ENCODE measurements around the gene SMCO4.
A peak's percentile ranks its signal among the peaks of the same experiment; 100 is the strongest.

The SMCO4 gene

DNA sequence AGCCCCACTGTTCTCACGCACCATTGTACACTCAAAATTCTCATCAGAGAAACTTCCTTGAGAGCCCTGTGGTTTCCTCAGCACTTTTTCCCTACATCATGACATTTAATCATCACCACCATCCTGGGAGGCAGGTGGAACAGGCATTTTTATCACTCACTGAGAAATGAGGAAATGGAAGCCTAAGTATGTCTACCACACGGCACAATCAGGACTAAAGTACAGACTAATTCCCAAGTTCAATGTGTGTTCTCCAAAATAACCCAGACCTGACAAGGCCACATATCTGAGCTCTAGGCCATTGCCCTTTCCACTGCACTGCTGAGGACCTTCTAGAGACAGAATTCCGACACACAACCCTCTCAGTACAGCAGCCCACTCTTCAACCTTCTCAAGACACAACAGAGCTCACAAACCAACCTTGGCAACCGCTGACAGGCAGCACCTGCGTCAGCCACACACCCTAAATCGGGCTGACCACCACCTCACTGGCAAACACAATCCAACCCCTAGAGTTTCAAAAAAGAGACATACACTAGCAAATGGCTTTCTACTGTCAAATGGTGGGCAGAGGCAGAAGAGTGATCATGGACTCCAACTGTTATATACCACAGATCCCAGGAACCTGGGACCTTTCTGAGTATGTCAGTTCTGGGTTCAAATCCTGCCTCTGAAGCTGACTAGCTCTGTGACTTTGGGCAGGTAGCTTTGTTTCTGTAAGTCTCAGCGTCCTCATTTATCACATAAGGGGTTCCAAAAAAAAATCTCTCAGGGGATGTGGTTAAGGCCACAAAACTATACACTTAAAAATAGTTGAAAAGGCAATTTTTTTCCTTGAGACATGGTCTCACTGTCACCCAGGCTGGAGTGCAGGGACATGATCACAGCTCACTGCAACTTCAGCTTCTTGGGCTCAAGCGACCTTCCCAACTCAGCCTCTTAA is 16.3 kb downstream of the SMCO4 start:
- peak in 2 of 3 donors; percentile 33 to 46 for DNase-seq

DNA sequence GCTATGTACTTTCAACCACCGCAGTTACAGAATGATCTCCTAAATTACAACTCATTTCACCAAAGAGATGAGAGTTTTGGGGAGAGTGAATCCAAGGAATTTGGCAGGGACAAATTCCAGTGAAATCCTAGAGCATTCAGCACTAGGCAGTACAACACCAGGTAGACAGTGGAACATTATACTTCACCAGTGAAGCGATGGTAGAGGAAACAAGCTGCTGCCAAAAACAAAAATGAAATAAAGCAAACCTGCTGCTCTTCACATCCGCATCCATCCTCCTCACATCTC is 16.9 kb downstream of the SMCO4 start:
- DNase-seq, result no peak

DNA sequence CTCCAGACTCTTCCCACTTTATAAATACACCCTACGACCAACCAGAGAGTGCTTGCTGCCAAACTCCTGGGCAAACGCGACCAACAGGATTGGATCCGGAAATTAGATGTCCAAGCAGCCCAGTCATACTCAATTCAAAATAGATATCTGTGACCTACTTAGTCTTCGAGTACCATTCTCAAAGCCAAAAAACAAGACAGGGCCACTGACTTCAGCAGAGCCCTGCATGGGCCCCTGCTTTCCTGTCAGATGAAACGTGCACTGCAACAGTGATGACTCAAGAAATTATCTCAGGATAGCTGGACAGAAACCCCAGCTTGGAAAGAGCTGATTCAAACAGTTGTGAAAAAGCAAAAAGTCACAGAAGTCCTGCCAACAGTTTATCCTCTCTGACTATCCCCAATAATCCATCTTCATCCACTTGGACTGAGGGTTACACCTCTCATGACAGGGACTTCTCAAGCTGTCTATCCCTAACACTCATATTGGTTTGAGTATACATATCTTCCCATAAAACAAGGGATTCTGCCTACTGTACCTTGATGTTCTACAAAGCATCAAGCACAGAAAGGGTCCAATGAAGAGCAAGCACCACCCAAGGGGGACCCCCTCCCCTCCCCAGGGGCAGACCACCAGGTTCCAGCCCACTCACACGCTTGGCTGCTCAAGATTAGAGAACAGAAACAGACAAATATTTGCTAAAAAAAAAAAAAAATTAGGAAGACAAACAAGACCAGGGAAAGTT is 17.4 kb downstream of the SMCO4 start:
- peak; percentile 76 to 88 (median 85) for DNase-seq

DNA sequence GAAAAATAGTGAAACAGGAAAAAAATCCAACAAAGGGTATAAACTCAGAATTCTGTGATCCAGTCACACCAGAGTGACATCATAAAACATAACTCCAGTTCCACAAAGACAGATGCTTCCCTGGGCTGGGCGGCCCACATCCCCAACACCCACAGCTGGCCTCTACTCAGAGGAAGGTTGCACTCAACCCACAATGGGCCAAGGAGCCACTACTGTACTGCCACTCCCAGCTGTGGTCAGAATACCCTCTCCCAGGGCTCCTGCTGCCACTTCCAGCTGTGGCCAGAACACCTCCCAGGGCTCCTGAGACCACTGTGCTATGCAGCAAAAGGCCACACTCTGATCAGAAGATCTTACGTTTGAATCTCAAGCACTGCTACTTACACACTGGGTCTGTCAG is 18.3 kb downstream of the SMCO4 start:
- DNase-seq, result peak; percentile 82 to 85 (median 84)

DNA sequence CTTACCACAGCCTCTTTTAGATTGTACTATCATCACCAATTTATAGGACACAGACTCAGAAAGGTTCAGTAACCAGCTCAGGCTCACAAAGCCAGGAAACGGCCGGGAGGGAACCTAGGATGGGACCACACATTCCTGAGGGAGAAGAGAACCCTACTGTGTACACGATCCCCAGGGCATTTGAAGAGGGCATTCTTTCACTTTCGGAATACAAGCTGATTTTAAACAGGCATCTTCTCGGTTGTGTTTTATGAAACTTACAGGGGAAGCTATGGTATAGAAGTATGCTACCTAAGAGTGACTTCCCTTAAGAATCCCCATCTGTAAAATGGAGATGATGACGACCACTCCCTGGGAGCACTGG is 19.0 kb downstream of the SMCO4 start:
- DNase-seq, result no peak

DNA sequence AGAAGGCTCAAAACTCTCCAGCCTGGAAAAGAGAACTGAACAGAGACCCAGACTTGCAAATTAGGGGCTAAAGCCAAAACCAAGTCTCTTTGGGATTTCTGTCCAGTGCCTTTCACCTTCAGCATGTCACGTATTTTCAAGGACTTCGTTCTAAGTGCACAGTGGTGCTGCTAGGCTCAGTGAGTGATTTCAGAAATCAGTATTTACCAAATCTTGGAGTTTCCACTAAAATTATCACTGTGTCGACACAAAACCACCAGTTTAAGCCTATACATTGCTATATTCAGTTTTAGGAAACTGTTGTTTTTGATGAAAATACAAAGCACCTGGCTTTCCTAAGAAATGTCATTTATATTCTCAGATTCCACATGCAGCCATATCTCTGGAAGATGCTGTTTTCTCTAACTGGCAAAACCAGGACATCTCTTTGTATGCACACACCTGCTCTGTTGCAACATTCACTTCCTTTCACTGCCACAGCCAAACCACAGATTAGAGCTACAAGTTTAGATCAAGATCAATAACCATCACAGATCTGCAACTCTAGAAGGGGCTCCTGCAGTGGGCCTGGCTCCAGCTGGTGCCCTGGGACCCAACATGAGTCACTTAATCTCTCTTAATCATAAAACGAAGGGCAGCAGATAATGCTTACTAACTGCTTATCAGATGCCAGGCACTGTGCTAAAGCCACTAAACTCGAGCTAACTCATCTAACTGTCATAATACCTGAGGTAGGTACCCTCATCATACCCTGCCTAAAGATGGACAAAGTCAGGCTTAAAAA is 22.3 kb downstream of the SMCO4 start:
- peak; percentile 47 to 77 (median 75) for DNase-seq

DNA sequence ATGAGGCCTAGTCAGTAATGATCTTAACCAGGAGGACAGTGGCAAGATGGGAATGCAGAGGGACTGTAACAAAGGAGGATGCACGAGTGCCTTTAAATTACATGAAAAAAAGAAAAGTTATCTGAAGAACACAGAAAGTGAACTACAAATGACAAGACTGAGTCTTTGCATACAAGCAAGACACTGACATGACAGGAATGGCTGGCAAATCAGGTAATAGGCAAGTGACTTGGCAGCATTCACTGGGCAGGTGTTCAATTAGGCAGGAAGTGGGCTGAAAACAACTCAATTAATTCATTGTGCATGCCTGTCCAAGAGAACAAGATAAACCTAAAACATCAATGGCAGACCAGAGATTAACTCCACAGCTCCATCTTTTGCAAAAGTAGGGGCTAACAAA is 24.0 kb downstream of the SMCO4 start:
- no peak for DNase-seq

DNA sequence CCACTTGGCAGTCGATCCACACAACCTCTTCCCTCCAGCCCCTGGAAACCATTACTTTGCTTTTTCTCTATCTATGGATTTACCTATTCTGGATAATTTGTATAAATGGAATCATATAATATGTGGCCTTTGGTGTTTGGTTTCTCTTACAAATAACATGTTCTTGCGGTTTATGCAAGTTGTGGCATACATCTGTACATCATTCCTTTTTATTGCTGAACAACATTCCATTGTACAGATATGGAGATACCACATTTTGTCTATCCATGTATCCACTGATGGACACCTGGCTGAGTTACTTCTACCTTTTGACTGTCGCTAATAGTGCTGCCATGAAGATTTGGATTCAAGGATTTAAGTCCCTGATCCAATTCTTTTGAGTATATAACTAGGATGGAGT is 25.1 kb downstream of the SMCO4 start:
- DNase-seq, result no peak

DNA sequence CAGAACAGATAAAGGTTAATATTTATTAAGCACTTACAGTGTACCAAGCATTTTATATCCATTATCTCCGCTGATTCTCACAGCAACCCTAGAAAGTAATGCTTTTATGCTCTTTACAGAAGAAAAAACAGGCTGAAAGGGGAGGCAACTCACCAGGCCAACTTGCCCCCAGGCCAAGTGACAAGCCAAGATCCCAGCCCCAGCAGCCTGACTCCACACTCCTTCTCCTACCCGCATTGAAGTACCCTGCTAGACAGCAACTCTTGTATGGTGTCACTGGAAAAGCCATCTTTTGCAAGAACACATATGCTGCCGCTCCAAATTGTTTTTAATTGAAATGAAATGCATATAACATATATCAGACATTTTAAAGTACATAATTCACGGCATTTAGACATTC is 25.6 kb downstream of the SMCO4 start:
- DNase-seq, result no peak

DNA sequence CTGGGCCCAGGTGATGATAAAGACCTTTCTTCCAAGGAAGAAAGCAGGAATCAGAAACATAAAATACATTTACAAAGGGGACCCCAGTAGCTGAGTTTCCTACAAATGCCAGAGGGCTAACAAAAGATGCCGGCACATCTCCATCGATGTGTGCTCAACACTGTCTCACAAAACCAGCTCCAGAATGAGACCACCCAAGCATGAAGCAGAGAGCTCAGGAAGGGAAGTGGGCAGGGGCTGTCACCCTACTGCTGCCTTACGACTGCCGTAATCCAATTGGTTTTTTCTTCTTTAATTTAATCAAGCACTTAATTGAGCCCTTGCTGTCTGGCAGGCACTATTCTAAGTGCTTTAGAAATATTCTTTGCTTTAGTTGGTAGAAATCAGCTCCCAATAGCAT is 26.1 kb downstream of the SMCO4 start:
- DNase-seq, result no peak

DNA sequence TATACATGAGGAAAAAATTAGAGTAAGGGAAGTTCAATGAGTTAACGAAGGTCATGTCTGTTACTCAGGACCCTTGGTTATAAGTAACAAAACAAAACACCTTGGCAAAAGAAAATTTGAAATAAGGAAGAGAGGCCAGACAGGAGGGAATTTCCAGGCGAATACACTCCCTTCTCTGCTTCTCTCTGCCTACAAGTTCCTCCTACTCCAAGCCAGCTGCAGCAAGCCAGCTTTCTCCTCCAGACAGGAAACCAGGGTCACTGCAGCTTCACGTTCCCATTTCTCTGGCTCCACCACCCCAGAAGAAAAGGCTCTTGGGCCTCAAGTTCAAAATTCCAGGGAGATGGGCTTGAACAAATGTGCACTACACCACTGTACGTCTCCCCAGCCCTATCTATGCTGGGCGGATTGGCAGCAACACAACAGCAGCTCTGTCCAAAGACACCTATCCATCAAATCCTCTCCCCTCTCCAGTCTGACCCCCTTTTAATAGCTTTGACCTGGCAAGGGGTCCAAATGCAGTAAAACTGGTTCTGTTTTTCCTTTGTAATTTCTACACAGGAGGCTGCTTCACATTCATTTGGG is 27.7 kb downstream of the SMCO4 start:
- DNase-seq, result peak; percentile 67 to 71 (median 69)

DNA sequence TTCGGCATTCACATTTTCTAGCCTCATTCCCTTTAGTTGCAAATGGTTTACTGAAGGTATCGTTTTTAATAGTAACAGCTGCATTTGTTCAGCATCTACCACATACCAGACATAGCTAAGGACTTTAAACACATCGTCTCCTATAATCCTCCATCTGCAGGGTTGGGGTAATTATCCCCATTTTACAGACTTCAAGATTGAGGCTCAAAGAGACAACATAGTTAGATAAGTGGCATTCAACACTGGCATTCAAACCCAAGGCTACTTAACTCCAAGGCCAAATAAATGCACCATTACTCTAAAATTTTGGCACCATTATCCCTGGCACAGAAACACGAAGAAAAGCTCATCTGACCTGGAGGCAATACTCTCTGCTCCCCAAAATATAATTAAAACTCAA is 28.5 kb downstream of the SMCO4 start:
- DNase-seq, result no peak

DNA sequence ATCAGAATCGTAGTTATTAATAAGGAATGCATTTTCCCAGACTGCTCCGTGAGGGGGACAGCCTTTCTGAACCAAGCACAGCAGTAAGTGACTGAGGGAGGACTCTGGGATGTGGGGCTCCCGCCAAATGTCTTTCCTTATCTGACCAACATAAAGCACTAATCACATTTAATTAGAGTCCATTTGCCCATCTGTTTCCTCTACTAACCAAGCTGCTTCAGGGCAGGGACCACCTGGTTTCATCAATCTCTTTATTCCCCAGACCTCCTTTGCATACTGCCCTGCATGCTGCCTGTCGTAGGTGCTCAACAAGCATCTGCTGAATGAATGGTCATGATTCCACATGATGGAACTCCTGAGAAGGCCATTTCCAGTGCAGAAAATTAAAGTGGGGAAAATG is 29.4 kb downstream of the SMCO4 start:
- DNase-seq, result no peak

DNA sequence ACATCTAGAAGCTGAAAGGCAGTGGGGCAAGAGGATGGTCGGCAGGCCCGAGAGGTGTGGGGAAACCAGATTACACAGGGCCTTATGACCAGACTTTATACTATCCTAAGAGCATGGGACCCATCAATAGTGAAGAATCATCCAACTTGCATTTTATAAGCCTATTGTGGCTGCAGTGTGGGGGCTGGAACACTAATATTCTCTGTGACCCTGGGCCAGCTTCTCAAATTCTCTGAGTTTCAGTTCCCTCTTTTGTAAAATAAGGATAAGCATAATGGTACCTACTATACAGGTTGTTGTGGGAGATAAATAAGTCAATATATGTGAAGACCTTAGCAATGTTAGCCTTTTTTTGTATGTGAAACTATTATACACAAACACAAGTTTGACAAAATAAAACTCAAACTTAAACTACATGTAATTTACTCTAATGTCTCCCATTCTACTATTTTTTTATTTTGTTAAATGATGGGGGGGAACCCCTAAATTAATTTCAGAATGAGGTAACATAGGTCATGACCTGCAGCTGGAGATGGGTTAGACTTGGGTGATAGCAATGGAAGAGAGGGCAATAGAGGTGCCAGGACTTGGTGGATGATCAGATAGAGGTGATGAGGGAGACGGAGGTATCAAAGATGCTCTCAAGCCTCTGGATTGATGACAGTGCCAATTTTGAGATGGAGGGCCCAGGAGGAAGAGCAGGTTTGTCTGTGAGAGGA is 30.1 kb downstream of the SMCO4 start:
- DNase-seq, result peak; percentile 19 to 49 (median 27)

DNA sequence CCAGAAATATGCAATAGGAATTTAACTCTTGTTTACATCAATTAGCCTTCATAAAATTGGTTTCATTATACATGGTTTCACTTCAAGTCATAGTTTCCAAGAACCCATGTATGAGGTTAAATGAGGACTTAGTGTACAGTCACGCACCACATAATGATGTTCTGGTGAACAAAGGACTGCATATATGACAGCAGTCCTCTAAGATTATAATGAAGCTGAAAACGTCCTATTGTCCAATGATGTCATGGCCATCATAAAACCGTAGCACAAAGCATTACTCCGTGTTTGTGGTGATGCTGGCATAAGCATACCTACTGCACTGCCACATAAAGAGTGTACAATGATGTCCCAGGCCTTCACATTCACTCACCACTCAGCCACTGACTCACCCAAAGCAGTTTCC is 31.1 kb downstream of the SMCO4 start:
- peak in 1 of 3 donors; percentile 27 for DNase-seq

DNA sequence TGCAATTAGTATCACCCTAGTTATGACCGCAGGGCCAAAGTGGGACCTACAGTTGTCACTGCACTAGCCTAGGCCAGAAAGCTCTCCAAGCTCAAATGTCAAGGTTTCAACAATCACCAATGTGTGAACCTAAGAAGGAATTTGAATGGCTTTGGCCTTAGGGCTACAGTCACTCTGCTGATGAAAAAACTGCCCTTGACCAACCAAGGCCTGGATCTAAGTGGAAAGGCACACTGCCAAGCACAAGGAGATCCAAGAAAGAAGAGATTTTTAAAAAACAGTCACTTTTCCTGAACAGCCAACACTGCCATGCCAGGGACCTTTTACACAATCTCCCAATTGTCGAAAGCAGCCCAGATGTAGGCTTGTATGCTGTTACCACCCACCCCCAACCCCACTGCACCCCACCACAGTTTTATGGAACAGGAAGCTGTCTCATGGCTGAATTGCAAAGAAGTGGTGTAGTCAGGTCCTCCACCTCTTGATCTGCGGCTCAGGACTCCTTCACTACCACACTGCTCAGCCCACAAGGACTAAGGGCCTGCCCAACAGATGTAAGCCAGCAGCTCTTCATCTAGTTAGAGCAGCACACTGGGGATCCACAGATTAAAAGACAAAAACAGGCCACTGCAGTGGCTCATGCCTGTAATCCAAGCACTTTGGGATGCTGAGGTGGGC is 32.9 kb downstream of the SMCO4 start:
- no peak for DNase-seq

DNA sequence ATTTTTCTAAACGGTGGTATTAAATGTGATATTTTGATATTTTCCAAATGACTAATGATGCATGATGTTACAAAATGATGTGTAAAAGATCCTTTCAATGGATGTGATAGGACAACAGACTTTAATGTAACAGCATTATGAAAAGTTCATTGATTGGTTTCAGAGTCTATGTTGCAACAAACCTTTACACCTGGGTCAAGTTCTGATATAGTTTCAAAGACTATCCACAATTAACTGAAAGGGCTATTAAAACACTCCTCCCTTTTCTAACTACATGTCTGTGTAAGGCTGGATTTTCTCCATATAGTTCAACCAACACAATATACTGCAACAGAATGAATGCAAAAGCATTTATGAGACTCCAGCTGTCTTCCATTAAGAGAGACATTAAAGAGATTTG is 35.7 kb downstream of the SMCO4 start:
- DNase-seq, result no peak

DNA sequence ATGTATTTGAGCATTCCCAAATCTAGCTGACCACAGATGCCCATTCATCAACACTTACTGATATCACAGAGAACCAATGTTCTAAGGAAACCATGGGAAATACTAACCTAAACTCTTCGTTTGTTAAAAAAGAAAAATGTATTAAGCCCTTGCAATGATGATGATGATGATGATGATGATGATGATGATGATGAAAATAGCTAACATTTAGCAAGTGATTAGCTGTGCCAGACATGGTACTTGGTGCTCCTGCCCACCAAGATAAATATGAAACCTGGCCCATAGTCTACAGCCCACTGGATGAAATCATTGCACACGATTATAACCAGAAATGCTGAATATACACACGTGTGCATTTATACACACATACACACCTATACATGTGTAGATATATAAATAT is 37.5 kb downstream of the SMCO4 start:
- no peak for DNase-seq

DNA sequence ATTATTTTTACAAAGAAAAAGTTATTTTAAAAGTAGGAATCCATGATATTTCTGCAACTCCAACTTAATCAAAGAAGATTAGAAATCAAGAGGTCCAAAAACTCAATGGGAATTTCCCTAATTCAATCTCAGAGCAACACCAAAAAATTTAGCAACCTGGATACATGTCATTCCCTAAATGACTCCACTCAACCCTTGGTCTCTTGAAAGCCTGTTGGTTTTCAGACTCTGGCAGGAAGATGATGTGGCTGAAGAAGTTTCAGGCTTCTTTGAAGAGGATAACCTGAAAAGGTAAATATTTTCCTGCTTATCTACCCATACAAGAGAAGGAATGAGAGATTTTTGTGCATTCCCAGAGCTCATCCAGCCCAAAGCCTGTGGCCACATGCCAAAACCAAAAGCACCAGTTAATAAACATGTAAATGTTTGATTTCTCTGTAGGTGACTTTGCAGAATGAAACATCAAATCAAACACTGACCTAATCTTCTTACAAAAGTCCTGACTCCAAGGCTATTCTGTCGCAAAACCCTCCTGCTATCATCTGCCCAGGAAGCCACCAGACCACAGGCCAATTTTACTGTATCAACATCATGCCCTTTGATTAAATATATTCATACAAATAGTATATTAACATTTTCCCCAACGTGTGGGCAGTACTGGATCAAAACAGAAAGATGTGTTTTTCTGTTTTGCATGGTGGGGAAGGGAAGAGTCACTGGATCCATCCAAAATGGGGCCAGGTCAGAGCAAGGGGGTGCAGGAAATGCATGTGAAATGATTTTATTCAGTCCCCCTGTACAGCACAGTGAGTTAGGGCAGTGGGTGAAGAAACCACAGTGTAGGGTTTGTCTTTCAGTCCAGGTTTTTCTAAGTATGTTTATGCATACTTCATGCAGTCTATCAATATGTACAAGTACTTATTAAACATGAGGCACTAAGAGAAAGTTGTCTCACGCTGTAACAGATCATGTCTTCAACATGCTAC is 38.8 kb downstream of the SMCO4 start:
- DNase-seq, result no peak

DNA sequence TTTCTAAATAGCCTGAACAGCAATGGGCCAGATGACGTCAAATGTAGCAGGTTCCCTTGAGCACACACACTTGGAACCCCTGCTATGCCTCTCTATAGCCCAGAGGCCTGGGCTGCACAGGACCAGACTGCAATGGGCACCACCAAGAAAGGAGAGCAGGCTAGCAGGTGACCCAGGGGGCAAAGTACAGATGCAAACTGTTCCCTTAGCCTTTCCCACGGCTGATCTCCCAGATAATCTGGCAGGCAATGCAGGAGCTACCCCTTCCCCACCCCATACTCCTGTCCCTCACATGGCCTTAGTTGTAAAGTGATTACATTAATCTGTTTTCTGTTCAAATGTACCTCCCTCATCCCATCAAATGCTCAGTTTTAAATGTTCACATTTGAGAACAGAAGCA is 41.3 kb downstream of the SMCO4 start:
- DNase-seq, result no peak

DNA sequence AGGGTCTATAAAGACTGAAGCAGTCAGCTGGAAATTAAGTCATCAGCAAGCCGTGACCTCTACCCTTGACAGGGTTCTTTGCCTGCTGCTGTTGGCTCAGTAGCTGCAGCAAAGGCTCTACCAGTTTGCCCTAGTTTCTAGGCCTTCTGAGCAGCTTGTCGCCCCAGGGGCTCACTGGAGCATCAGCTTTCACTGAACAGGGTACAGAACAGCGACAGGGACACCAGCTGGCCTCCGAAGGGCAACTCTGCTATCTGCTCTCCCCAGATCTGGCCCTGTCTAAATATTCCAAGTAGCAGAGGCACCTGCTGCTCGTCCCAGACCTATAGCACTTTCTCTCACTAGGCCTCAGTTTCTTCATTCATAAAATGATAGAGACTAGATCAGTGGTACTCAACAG is 42.4 kb downstream of the SMCO4 start:
- no peak for DNase-seq
